HepG2 (cell line): ENCODE measurements around the gene MAPK7. TPM values are rescaled to one million over a fixed set of nuclear protein-coding genes. Genes with fewer than 3 reads are reported as not detected.

Experiments used
- ATAC-seq: fragments of 200-7000 bp; cut with Tn5 transposase; 3 replicates; pipeline ENCODE4 v1.9.1; 2020; ENCODE audit warnings: mild to moderate bottlenecking, moderate library complexity
- BruUV-seq: library from RNA; stranded (reverse); fragments of 400-500 nt; replicated peaks from 2 replicates; lab custom pipeline; 2021; lab: Mats Ljungman, UMichigan
- CTCF ChIA-PET: fragments of 300-600 bp; formaldehyde crosslinking; extraction: SDS; loops from one replicate; lab custom pipeline; 2021; ENCODE audit warnings: low total read pairs, inconsistent platforms, low intra/inter-chr PET ratio; lab: Yijun Ruan, JAX
- POLR2A ChIA-PET: fragments of 350-600 bp; sonication (Branson Sonifier 250); formaldehyde crosslinking; loops from one replicate; lab custom pipeline; 2020; ENCODE audit warnings: antibody characterized with exemption, inconsistent platforms; lab: Yijun Ruan, JAX
- DNase-seq: peaks from one replicate; pipeline ENCODE4 v3.0.0-alpha.2; 2015; ENCODE audit warnings: low spot score
- FAIRE-seq: peaks from 3 replicates; lab custom pipeline; 2011; peaks lifted over from hg19 to GRCh38; lab: Jason Lieb, UNC
- H2AFZ ChIP-seq: one replicate; pipeline ENCODE4 v1.6.1; 2011; ENCODE audit warnings: low read length, inconsistent platforms
- H3K27ac ChIP-seq: fragments of 300-600 bp; 3 replicates; pipeline ENCODE4 v1.8.0; 2011; ENCODE audit warnings: mixed run types, mild to moderate bottlenecking, mixed read lengths, low read length, inconsistent platforms; ENCODE audit not compliant: insufficient read depth; ENCODE audit errors: extremely low read length
- H3K27me3 ChIP-seq, 2 experiments: fragments of 200-600 bp in 1 of 2; 2 replicates in 1 of 2; 3 replicates in 1 of 2; pipeline versions ENCODE4 v1.6.0 to v1.8.0; 2011; ENCODE audit warnings: low read length in 2 of 2, mild to moderate bottlenecking in 2 of 2, moderate library complexity in 2 of 2, inconsistent platforms in 1 of 2; ENCODE audit not compliant: insufficient read depth in 2 of 2, control insufficient read depth in 1 of 2
- H3K36me3 ChIP-seq, 2 experiments: fragments of 200-600 bp in 1 of 2; replicated peaks in 1 of 2; 2 replicates in 1 of 2; 3 replicates in 1 of 2; pipeline versions ENCODE4 v1.5.1 to v1.8.0; 2011; ENCODE audit warnings: low read length in 2 of 2, inconsistent platforms in 1 of 2; ENCODE audit not compliant: insufficient read depth in 2 of 2, control insufficient read depth in 1 of 2
- H3K4me1 ChIP-seq: 2 replicates; pipeline ENCODE4 v1.5.1; 2012; ENCODE audit warnings: low read length, inconsistent platforms; ENCODE audit not compliant: insufficient read depth
- H3K4me2 ChIP-seq: 2 replicates; pipeline ENCODE4 v1.6.0; 2011; ENCODE audit warnings: low read depth, low read length, inconsistent platforms
- H3K4me3 ChIP-seq, 3 experiments: fragments of 200-600 bp in 1 of 3; sonication (generic), shearing (Covaris generic) in 1 of 3; replicated peaks in 1 of 3; 2 replicates each; pipeline ENCODE4 v1.5.1; 2011 to 2016; ENCODE audit warnings: low read length in 3 of 3, inconsistent platforms in 2 of 3, low read depth in 2 of 3, mild to moderate bottlenecking in 2 of 3, control low read depth in 1 of 3, mixed read lengths in 1 of 3; ENCODE audit not compliant: insufficient read depth in 1 of 3
- H3K79me2 ChIP-seq: one replicate; pipeline ENCODE4 v1.6.1; 2011; ENCODE audit warnings: low read length, inconsistent platforms; ENCODE audit not compliant: insufficient read depth
- H3K9ac ChIP-seq: 2 replicates; pipeline ENCODE4 v1.6.0; 2011; ENCODE audit warnings: mild to moderate bottlenecking, low read depth, low read length, inconsistent platforms; ENCODE audit not compliant: insufficient read depth
- H3K9me3 ChIP-seq: 2 replicates; pipeline ENCODE4 v1.5.1; 2012; ENCODE audit warnings: mild to moderate bottlenecking, low read length
- H4K20me1 ChIP-seq: 2 replicates; pipeline ENCODE4 v1.6.0; 2011; ENCODE audit warnings: inconsistent platforms, mild to moderate bottlenecking, low read length, moderate library complexity; ENCODE audit not compliant: insufficient read depth
- FOXA1 ChIP-seq, 2 experiments: fragments of 450-650 bp in 1 of 2; sonication (generic) in 1 of 2; formaldehyde crosslinking in 1 of 2; IDR thresholded peaks; 2 replicates each; pipeline versions ENCODE4 v1.4.0 to v1.6.1; 2016 to 2020; ENCODE audit warnings: missing genetic modification reagents in 1 of 2
- GTF2F1 ChIP-seq: fragments of 150-350 bp; IDR thresholded peaks from 2 replicates; pipeline ENCODE4 v1.6.1; 2014; ENCODE audit warnings: low read length
- PHF20 ChIP-seq: sonication (generic); formaldehyde crosslinking; IDR thresholded peaks from 2 replicates; pipeline ENCODE4 v1.5.0; 2020; ENCODE audit warnings: mild to moderate bottlenecking, missing genetic modification reagents
- PRDM15 ChIP-seq: sonication (generic); formaldehyde crosslinking; IDR thresholded peaks from 2 replicates; pipeline ENCODE4 v1.4.0; 2020; ENCODE audit warnings: missing genetic modification reagents
- YEATS4 ChIP-seq: sonication (generic); formaldehyde crosslinking; IDR thresholded peaks from 2 replicates; pipeline ENCODE4 v1.4.0; 2020; ENCODE audit warnings: missing genetic modification reagents, borderline replicate concordance
- ZBTB26 ChIP-seq: IDR thresholded peaks from 2 replicates; pipeline ENCODE4 v1.6.1; 2016; ENCODE audit warnings: missing compliant biosample characterization, missing genetic modification reagents, borderline replicate concordance
- ZNF720 ChIP-seq: sonication (generic); formaldehyde crosslinking; IDR thresholded peaks from 2 replicates; pipeline ENCODE4 v1.4.0; 2020; ENCODE audit warnings: missing genetic modification reagents
- WGBS: methylation state at CpG from one replicate; pipeline ENCODE4 v1.1.6; 2017; ENCODE audit warnings: low lambda C conversion rate; 5-methylcytosine and 5-hydroxymethylcytosine counted together
- in situ Hi-C: cut with HindIII; loops from 2 replicates; pipeline ENCODE4 v1.10.0; 2017; ENCODE audit warnings: low pct_unique_long_range_greater_than_20kb; ENCODE audit not compliant: extremely low pct_ligation_motif_present
- intact Hi-C: fragments of 100-400 bp; cut with micrococcal nuclease; formaldehyde crosslinking; loops from one replicate; pipeline ENCODE4 v1.10.0; 2022; ENCODE audit not compliant: unreplicated experiment
- polyA plus RNA-seq, 8 experiments: library from polyadenylated mRNA; depleted of rRNA in 3 of 8; stranded (reverse) in 7 of 8; unstranded in 1 of 8; fragments of >200 nt; fragmentation: Illumina TruSeq in 4 of 8; extraction: Trizol in 4 of 8; gene quantifications; 2 replicates each; pipeline versions ENCODE4 v1.2.1 to v1.2.3, GENCODE V29; 2011 to 2016; ENCODE audit warnings: low read depth in 4 of 8, missing spikeins in 1 of 8, mixed read lengths in 1 of 8; ENCODE audit not compliant: insufficient read depth in 1 of 8
- total RNA-seq, 5 experiments: library from RNA; depleted of rRNA; stranded (reverse); fragments of >200 nt; fragmentation: Illumina TruSeq; extraction: Trizol; gene quantifications; 2 replicates each; pipeline ENCODE4 v1.2.3, GENCODE V29; 2016; ENCODE audit warnings: low read depth in 1 of 5

MAPK7 gene
- total and polyA plus RNA-seq, 2 of the 13 experiments (the other 11 are each of a cell fraction or from before 2014, with no cell fraction given) = 2.9 to 5.9 TPM

- 100% methylated on average over 4 of the region's 5 CpGs for WGBS
- no peak overlapping the region for H3K27ac ChIP-seq
- no peak overlapping the region for H2AFZ ChIP-seq
- H3K9ac ChIP-seq = no peak overlapping the region
- H3K4me1 ChIP-seq = peaks cover 31% of the 10 kb centered on the region
- no peaks in the 10 kb centered on the region for H4K20me1 ChIP-seq
- FAIRE-seq (no peak), ATAC-seq (no peak), DNase-seq (no peak)
- BruUV-seq = no TSS peak
- ChIA-PET POLR2A (interaction anchor here (4.3 kb wide), 1 partner anchor 21 kb away, joined by 12 read pairs; no protein-coding TSS in a partner anchor), CTCF (no interaction called here)
- no peak overlapping the region for H3K4me3 ChIP-seq
- no peak overlapping the region for H3K4me2 ChIP-seq
- H3K9me3 ChIP-seq = no peaks in the 10 kb centered on the region
- intact Hi-C loops (no loop called here), in situ Hi-C loops (loop anchor here (5.0 to 10.0 kb wide), 2 partner anchors 87 to 405 kb away; no protein-coding TSS in a partner anchor)
- H3K36me3 ChIP-seq = peaks cover 8 to 16% of the 10 kb centered on the region in 2 experiments; a peak in 4 of 5 replicates
- peaks cover 7% of the 10 kb centered on the region for H3K79me2 ChIP-seq
- TF ChIP-seq FOXA1 (IDR thresholded peaks at IDR 0.05) (no peak), FOXA1 (CRISPR knock-in tag; IDR thresholded peaks at IDR 0.05) (no peak), ZBTB26 (no peak), PRDM15 (CRISPR knock-in tag) (no peak), PHF20 (no peak), GTF2F1 (no peak), ZNF720 (CRISPR knock-in tag) (no peak), YEATS4 (CRISPR knock-in tag) (no peak)
- H3K27me3 ChIP-seq = no peaks in the 10 kb centered on the region
These were observed 18.4 kb upstream of the MAPK7 start for GRCh38 chr17:19359856-19360255.
